GM19193 (cell line): ENCODE measurements around the gene TNFRSF11A.

Experiments
- POLR2A ChIP-seq: IDR thresholded peaks from 4 replicates; pipeline ENCODE4 v1.6.1; 2011; ENCODE audit not compliant: insufficient read depth, insufficient read length; ENCODE audit errors: extremely low read depth

TNFRSF11A gene

GRCh38 chr18:62379051-62379450 lies 53.9 kb downstream of the TNFRSF11A start:
- no peak for TF ChIP-seq POLR2A

DNA sequence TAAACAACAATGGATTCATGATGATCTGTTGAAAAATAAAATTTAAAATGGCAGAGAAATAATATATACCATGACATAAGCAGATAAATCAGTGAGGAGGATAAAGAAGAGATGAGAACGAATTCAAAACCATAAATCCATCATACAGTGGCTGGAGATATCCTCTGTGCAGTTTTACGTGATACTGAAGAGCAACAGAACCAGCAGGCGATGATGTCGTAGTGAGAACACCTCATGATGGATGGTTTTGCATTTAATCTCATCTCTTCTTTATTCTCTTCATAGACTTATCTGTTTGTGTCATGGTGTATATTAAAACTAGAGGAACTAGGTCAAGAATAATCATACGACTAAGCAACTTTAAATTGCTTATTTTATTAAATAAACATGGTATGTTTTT lies 56.3 kb downstream of the TNFRSF11A start:
- TF ChIP-seq POLR2A, result no peak

GRCh38 chr18:62384068-62384467 lies 59.0 kb downstream of the TNFRSF11A start:
- TF ChIP-seq POLR2A, result no peak

DNA sequence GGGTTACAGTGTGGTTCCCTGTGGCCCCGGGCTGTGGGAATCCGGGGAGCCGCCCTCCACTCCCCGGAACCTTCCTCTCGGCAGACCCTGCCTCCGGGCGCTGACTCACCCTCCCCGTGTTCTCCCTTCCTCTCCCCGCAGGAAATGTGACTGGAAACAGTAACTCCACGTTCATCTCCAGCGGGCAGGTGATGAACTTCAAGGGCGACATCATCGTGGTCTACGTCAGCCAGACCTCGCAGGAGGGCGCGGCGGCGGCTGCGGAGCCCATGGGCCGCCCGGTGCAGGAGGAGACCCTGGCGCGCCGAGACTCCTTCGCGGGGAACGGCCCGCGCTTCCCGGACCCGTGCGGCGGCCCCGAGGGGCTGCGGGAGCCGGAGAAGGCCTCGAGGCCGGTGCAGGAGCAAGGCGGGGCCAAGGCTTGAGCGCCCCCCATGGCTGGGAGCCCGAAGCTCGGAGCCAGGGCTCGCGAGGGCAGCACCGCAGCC lies 59.5 kb downstream of the TNFRSF11A start:
- TF ChIP-seq POLR2A, result no peak

DNA sequence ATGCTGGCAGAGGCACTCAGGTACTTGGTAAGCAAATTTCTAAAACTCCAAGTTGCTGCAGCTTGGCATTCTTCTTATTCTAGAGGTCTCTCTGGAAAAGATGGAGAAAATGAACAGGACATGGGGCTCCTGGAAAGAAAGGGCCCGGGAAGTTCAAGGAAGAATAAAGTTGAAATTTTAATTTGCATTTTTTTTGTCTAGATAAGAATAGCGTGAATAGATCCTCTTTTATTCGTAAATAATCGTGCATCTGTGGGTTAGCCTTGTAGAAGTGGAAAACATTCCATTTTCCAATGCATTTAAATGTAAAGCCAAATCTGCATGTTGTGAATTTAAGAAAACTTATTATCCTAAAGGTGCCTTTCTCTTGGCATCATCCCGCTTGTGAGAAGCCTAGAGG lies 61.0 kb downstream of the TNFRSF11A start:
- no peak for TF ChIP-seq POLR2A

- no peak for TF ChIP-seq POLR2A
These were observed 61.5 kb downstream of the TNFRSF11A start for GRCh38 chr18:62386601-62387000.

GRCh38 chr18:62387257-62387656 lies 62.1 kb downstream of the TNFRSF11A start:
- TF ChIP-seq POLR2A, result no peak

DNA sequence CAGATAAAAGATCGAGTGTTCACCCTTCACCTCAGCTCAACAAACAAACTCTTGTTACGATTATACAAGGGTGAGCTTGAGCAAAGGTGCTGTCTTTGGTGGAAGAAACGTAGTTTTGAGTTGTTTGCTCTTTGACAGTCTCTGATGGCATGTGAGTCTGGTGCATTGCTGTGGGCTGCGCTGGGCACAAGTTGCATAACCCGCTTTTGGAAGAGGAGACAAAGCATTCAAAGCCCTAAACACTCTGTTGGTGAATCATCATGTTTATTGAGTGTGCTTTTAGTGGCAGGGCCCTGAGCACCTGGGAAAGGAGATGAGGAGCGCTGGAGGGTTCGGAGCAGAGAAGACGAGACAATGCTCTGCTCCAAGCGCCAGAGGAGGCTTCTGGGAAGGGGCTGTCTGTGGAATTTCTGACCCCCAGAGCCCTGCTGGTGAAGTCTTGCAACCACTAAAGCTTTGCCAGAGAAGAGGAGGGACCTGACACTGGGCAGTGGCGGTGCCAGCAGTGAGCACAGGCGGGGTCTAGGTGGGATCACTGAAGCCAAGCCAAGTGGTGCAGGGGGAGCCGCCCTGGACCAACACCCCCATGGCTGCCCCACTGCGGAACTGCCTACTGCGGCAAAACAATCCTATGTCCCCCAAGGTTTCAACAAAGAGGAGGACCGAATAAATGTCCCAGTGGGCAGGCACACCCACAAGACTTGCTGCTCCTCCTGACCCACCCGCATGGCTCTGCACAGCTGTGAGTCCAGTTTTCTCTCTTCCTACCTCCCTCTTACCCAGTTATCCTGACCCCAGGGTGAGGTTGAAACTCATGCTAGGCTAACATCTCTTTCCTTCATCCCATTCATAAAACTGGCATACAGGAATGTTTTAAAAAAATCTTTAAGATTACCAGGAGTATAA lies 64.0 kb downstream of the TNFRSF11A start:
- TF ChIP-seq POLR2A, result no peak

DNA sequence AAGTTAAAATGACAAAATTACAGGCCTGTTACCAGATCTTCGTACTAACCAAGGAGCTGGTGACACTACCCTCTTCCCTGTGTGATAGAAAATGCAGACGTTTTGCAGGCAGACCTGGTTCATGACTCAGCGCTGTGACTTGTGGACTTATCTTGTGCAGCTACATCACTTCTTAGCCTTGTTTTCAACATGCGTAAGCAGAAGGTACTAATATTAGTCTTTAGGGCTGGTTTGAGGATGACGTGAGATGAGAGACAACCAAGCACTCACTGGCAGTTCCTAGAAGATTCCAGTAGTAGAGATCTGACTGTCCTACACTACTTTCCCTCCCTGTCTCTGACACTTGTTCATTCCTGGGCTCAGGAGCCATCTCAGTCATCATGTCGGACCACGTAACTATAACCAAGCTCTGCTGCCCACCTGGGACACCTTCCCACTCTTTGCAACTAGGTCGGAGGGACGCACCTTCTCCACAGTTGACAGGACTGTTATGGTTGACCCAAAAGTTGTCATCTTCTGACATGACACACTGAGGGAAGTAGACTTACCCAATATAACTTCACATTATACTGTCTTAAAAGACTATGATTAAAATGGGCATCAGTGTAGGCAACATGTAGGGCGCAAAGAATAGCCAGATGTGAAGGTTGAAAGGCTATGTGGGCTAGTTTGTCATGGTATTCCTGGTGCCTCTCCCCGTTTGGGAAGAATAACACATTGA lies 64.8 kb downstream of the TNFRSF11A start:
- TF ChIP-seq POLR2A, result no peak

GRCh38 chr18:62394006-62394763 lies 69.1 kb downstream of the TNFRSF11A start:
- TF ChIP-seq POLR2A, result no peak

DNA sequence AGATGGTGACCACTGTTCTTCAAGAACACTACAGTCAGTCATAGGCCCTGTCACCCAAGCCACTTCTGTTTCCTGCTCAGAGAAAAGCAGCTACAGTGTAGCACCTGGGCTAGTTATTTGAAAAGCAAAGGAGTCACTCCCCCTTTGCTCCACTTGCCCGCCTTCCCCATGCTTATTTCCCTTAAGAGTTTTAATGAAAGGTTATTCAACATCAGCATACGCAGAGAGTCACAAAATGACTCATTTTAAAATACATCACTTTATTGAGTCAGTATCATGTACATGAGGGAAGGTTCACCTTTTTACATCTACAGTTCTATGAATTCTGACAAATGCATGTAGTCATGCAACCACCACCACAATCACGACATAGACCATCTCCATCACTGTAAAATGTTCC lies 71.3 kb downstream of the TNFRSF11A start:
- TF ChIP-seq POLR2A, result no peak

- no peak for TF ChIP-seq POLR2A
These were observed 71.9 kb downstream of the TNFRSF11A start for GRCh38 chr18:62396967-62397366.

GRCh38 chr18:62398291-62398690 lies 73.2 kb downstream of the TNFRSF11A start:
- TF ChIP-seq POLR2A, result no peak

DNA sequence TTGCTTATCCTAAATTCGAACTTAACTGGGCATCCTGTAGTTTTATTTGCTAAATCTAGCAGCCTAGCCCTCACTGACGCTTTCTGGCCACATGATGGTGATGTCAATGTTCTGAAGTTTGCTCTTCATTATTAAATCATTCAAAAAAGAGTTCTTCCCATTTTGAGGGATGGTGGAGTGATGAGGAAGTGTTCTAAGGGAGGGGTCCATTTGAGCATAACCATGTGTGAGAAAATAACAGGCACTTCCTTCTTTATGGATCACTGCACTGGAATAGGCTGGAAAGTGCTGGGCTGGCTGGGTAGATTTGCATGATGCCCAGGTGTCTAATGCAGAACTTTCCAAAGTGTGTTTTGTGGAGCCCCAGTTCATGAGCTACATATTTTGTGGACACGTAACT lies 74.2 kb downstream of the TNFRSF11A start:
- no peak for TF ChIP-seq POLR2A

DNA sequence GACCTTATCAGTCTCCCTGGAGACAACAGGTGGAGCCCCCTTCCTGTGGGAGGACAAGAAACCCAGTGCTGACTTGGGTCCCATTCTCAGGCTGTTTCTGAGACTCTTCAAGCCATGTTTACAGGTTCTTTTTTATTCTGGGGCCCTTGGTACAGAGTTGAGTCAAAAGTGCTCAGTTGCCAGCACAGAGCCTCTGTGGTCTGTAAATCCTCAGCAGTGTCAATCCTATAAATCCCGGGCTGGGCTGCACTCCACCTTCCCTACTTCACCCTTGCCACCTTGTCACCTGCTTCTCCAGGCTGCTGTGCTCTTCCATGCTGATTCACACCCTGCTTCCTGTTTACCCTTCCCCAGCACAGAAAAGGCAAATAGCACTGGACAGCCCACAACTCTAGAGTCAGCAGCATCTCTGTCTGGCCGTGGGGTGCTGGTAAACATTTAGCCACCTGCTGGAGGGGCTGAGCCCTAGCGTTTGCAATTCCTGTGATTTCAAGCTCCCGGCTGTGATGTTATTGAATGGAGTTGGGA lies 74.7 kb downstream of the TNFRSF11A start:
- no peak for TF ChIP-seq POLR2A
